Activated gamma-delta T cell treated with anti-CD3 and anti-CD28 coated beads, Interleukin-2, amount 50 U/mL, for 16 hours (primary cell): ENCODE measurements around the gene RNF112.

Experiments
- DNase-seq: peaks from one replicate; pipeline ENCODE4 v3.0.0-alpha.2; 2020; ENCODE audit warnings: low read depth

Gene RNF112

DNA sequence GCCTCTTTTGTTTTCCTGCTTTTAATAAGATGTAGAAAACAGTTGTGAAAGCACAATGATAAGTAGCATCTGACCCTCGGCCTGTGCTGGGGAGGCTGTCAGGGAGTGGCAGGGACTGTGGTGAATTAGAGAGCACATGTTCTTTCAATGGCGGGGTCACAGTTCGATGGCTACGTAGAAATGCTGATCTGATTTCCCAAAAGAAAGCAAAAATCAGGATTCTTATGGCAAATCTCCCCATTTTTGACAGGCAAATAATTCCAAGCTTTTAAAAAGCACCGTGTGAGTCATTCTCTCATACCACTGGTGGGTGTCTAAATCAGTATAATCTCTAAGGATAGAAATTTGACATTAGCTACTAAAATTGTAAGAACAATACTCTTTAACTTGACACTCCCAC, 36.9 kb upstream of the RNF112 start:
- DNase-seq = no peak

DNA sequence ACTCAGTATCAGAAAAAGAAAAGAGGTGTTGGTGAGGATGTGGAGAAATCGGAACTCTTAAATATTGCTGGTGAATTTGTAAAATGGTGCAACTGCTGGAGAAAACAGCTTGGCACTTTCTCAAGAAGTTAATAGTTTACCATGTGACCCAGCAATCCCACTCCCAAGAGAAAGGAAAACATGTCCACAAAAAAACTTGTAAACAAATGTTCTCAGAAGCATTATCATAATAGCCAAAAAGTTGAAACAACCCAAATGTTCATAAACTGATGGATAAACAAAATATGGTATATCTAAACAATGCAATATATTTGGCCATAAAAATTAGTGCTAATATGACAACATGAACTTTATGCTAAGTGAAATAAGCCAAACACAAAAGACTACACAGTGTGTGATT, 35.3 kb upstream of the RNF112 start:
- no peak for DNase-seq

DNA sequence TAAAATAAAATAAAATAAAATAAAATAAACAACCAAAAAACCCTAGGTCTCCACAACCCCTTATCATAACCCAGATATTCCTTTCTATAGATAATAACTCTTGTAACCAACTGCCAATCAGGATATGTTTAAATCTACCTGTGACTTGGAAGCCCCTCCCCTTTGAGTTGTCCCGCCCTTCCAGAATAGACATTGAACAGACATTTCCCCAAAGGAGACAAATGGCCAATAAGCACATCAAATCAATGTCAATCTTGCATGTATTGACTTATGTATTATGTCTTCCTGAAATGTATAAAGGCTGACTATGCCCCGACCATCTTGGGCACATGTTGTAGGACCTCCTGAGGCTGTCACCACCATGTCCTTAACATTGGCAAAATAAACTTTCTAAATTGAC, 34.2 kb upstream of the RNF112 start:
- DNase-seq = no peak

DNA sequence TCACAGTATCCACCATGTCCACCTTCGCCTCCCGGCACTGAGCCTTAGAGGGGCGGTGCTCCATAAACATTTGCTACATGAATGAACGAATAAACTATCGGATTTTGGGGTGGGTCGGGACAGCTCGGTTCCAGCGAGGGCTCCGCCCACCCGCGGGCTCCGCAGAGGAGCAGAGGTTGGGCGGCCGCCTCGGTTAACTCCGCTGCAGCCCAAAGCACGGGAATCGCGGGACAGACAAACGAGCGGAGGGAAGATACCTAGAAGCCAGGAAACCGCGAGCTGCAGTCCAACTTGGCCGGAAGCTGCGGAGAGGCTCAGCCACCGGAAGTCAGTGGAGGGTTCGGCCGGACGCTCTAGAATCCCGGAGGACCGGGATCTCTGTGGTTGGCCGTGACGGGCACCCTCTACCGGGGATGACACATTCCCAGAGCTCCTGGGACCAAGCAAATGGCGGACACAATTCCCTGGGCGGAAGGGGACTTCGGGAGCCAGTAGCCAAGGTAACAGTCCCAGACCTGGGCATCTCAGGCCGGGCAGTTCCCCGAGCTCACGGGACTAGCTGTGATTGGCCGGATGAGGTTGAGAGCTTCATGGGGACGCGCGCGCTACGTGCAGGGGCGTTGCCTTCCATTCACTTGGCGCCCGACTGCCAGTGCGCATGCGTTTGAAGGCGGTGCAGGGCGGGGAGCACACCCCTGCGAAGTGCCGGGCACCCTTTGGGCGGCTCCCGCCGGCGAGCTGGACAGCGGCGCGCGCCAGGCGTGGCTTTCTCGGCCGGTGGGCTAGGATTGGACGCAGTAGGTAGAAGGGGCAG, 33.2 kb upstream of the RNF112 start:
- peak; percentile 91 for DNase-seq

DNA sequence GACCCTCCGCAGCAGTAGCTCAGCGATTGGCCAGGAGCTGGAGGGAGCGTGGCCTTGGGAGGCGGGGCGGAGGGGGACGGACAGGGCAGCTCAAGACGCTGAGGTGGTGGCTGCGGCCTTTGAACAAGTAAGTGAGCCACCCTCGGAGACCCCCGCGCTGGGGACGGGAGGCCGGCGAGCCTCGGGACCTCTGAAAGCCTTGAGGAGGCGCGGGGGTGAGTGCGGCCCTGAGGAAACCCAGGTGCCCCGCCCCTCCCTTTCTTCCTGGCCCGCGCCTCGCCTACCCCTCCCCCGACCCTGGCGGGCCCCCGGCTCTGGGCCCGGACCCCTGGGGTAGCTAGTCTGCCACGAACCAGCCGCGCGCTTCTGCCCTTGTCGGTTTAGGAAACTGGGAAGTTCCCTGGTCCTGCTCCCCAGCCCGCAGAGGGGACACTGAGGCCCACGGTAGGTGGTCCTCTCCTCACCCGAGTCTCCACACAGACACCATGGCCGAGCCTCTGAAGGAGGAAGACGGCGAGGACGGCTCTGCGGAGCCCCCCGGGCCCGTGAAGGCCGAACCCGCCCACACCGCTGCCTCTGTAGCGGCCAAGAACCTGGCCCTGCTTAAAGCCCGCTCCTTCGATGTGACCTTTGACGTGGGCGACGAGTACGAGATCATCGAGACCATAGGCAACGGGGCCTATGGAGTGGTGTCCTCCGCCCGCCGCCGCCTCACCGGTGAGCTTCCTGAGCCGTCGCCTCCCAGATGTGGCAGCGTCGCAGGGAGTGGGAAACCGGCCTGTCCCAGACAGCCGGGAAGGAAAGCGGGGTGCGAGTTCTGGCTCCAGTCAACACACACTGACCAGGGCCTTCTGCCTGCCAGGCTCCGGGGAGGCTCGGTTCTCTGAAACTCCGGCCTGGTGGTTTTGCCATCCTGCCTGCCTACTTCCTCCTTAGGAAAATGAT, 32.3 kb upstream of the RNF112 start, which contains the start of gene MAPK7:
Gene MAPK7, plus strand, starts transcription at position 83 of the 945 bp plus-strand sequence. Its CDS starts 403 bp downstream, at position 486.
- no peak for DNase-seq

DNA sequence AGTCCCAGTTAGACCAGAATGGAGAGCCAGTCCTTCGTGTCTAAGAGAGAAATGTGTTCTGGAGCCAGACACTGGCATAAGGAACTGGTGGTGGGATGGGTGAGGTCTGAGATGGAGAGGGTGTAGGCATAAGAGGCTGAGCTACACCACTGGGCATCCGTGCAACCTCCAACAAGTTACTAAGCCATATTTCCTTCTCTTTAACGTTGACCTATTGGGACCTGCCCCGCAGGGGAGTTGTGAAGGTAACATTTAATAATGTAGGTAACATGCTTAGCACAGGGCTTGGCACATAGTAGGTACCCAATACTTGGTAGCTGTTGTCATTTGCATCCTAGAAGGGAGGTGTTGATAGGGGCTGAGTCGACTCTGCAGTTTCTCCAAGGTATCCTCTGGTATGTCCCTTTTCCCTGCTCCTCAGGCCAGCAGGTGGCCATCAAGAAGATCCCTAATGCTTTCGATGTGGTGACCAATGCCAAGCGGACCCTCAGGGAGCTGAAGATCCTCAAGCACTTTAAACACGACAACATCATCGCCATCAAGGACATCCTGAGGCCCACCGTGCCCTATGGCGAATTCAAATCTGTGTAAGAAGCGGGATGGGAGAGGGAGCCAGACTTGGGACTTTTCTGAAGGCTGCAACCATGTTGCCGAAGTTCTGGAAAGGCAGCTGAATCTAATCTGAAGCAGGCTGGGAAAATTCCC, 31.5 kb upstream of the RNF112 start:
- no peak for DNase-seq

DNA sequence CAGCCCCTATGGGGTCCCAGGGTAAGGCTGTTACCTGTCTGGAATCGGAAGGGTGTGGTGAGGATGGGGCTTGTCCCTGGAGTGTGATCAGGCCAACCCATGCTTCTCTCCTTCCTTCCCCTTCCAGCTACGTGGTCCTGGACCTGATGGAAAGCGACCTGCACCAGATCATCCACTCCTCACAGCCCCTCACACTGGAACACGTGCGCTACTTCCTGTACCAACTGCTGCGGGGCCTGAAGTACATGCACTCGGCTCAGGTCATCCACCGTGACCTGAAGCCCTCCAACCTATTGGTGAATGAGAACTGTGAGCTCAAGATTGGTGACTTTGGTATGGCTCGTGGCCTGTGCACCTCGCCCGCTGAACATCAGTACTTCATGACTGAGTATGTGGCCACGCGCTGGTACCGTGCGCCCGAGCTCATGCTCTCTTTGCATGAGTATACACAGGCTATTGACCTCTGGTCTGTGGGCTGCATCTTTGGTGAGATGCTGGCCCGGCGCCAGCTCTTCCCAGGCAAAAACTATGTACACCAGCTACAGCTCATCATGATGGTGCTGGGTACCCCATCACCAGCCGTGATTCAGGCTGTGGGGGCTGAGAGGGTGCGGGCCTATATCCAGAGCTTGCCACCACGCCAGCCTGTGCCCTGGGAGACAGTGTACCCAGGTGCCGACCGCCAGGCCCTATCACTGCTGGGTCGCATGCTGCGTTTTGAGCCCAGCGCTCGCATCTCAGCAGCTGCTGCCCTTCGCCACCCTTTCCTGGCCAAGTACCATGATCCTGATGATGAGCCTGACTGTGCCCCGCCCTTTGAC, 30.3 kb upstream of the RNF112 start:
- no peak for DNase-seq

DNA sequence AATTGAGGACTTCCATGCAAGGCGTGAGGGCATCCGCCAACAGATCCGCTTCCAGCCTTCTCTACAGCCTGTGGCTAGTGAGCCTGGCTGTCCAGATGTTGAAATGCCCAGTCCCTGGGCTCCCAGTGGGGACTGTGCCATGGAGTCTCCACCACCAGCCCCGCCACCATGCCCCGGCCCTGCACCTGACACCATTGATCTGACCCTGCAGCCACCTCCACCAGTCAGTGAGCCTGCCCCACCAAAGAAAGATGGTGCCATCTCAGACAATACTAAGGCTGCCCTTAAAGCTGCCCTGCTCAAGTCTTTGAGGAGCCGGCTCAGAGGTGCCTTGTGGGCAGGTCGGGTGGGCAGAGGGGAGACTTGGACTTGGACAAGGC, 29.7 kb upstream of the RNF112 start:
- no peak for DNase-seq

DNA sequence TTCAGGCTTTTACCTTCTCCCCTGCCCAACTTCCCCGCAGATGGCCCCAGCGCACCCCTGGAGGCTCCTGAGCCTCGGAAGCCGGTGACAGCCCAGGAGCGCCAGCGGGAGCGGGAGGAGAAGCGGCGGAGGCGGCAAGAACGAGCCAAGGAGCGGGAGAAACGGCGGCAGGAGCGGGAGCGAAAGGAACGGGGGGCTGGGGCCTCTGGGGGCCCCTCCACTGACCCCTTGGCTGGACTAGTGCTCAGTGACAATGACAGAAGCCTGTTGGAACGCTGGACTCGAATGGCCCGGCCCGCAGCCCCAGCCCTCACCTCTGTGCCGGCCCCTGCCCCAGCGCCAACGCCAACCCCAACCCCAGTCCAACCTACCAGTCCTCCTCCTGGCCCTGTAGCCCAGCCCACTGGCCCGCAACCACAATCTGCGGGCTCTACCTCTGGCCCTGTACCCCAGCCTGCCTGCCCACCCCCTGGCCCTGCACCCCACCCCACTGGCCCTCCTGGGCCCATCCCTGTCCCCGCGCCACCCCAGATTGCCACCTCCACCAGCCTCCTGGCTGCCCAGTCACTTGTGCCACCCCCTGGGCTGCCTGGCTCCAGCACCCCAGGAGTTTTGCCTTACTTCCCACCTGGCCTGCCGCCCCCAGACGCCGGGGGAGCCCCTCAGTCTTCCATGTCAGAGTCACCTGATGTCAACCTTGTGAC, 29.1 kb upstream of the RNF112 start:
- no peak for DNase-seq

DNA sequence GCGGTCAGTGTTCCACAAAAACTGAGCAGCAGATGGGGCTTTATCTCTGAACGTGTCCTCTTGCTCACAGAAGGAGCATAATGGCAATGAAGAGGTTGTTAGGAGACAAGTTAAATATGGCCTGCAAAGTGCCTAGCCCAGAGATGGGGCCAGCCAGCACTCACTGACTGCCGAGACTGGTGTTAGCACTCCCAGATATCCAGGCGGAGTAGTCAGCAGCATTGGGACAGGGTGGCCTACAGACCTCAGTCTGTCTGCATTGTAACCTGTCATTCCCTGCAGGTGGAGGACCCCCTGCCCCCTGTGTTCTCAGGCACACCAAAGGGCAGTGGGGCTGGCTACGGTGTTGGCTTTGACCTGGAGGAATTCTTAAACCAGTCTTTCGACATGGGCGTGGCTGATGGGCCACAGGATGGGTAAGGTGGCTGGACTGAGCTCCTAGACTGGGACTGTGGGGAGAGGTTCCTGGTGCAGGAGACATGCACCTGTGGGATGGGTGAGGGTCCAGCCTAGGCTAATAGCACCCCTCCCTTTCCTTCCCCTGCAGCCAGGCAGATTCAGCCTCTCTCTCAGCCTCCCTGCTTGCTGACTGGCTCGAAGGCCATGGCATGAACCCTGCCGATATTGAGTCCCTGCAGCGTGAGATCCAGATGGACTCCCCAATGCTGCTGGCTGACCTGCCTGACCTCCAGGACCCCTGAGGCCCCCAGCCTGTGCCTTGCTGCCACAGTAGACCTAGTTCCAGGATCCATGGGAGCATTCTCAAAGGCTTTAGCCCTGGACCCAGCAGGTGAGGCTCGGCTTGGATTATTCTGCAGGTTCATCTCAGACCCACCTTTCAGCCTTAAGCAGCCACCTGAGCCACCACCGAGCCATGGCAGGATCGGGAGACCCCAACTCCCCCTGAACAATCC, 28.2 kb upstream of the RNF112 start:
- DNase-seq = no peak

DNA sequence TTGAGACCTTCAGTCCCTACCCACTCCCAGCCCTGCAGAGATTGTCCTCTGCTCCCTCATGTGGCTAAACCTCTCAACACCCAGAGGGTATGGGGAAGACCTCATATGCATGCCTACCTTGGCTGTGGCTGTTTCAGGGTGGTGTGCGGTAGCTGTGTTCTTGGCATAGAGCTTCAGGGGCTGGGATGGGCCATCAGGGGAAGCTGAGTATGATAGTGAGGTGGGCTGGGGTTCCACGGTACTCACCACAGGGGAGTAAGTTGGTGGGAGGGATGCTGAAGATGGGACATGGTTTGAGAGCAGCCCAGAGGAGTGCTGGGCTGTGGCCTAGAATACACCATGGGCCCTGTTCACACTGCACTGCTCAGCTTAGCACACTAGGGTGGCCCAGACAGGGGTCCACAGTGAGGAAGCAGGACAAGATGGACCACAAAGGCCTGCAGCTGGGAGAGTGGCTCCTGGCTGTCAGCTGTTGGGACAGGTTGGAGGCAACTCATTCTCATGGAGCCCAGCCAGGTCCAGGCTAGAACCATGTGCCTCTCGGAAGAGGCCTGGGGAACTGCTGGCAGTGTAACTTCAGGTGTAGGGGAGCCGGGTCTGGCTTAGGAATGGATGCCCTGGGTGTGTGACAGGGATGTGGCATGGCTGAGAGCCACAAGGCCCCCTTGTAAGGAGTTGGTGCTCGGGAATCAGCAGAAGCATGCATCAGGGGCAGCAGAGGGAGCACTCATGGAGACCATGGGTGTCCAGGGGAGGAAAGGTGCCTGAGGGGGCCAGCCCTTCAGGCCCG, 27.2 kb upstream of the RNF112 start:
- DNase-seq = no peak

DNA sequence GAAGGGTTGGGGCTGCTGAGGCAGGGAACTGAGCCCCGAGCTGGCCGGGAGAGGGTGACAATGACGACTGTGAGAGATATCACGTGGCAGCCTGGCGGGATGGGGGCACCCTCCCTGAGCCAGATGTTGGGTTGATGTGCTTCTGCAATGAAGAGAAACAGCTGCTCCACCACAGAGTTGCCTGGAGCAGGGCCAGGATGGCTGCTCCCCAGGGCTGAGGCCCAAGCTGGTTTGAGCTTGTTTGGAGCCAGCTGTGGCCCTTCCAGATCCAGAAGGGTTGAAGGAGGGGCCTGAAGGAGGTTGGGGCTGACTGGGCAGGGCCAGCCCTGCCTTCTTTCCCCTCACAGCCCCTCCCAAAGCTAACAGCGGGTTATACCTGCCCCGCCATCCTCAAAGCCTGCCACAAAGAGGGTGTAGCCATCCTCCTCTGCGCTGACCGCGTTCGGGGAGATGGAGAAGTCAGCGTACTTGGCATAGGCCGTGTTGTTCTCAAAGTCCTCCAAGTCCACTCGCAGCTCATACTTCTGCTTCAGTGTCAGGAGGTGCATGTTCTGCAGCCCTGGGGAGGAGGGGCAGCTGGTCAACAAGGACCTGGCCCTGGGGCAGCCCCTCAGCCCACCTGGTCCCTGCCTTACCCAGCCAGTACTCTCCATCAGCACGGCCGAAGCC, 26.2 kb upstream of the RNF112 start:
- DNase-seq = no peak

DNA sequence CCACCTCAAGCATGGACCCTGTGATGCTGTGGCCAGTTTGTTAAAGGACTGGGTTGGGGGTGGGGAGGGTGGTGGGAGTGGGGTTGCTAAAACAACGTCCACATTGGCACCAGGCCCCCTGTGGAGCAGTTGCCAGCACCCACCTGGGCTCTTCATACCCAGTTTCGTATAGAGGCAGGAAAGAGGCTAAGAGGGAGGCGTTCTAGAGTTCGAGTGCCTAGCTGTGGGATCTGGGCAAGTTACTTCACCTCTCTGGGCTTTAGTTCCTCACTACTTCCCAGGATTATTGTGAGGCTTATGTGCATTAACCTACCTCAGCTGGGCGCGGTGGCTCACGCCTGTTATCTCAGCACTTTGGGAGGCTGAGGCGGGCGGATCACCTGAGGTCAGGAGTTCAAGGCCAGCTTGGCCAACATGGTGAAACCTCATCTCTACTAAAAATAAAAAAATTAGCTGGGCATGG, 25.5 kb upstream of the RNF112 start:
- no peak for DNase-seq

DNA sequence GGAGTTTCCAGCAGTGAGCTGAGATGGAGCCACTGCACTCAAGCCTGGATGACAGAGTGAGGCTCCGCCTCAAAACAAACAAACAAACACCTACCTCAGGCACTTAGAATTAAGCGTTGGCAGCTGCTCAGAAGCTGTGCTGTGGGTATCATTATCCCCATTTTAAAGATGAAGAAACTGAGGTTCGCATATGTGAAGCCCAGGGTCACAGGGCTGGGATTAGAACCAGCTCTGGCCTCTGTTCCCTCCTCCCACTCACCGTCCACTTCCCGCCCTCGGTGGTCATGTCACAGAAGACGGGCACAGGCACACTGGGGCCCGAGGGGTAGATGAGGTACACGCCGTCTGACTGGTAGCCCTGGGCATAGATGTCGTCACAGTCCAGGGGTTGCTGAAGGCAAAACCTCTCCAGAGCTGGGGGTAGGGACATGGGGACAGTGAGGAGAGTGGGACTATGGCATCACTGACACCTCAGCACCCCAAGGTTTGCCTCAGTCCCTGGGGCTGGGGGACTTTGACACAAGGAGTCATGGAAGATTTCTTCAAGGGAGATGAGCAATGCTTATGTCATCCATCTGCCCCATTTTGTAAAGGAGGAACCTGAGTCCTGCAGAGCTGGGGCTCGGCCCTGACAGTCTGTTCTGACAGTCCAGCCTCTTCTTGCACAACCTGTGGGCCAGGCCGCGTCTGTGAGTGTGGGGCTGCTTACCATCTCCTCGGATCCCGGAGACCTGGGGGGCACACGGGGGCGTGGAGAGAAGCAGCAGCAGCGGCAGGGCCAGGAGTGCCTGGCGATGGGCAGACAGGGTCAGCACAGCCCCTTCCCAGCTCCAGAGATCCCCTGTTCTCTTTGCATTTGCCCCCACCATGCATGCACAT, 24.7 kb upstream of the RNF112 start:
- no peak for DNase-seq

DNA sequence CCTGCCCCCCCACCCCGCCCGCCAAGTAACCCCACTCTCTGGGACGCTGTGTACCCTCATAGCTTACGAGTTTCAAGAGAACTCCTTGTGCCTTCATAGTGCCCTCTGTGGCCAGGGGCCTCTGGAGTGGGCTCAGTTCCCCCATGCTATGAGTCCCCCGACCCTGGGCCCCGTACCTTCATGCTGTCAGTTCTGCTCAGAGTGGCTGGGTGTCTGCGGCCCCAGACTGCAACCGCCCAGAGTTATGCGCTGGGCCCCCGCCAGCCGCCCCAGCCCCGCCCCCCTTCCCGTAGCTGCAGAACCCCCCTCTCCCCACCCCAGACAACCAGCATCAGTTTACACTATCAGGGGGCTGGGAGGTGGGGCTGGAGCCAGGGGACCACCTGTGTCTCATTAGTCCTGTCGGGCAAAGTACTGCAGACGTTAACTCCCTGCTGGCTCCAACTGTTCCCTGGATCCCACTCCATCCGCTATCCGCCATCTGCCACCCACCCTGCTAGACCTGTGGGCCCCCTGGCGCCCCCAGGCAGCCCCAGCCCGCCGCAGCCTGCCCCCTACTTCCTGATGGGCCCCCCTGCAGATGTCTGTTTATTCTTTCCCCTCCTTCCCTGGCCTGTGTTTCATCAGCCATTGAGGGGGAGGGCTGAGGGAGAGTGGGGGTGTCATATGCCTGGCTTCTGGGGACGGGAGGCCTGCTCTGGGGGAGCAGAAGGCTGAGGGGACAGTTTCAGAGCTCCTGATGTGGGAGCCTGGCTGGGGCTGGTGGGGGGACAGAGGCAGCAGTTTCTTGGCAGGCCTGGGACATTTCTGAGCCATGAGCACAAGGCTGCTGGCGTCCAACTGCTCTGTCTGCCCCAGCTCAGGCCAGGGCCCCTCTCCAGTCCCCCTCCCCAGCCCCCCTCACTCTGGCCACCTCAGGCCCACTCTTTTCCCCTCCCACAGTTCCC, 23.8 kb upstream of the RNF112 start, which contains the start of gene MFAP4:
Gene MFAP4, minus strand, starts transcription at position 217 of the 947 bp plus-strand sequence. Its CDS starts 35 bp downstream, at position 182.
- no peak for DNase-seq
